OCI-LY3 (cell line): ENCODE results near the gene RALA.
"Not testable (repeated sequence)": the region's sequence is repeated elsewhere in the genome, so short reads cannot be mapped to it uniquely, and the experiment has no call there.

Experiments
- H2AFZ ChIP-seq: fragments of 200-600, 300-600 bp; shearing (Covaris generic); 2 replicates; pipeline ENCODE4 v1.6.0; 2014; ENCODE audit warnings: antibody characterized with exemption, low read depth, low read length
- H3K27ac ChIP-seq: fragments of 200-600, 300-600 bp; sonication (generic); 2 replicates; pipeline ENCODE4 v1.5.1; 2014; ENCODE audit warnings: mild to moderate bottlenecking, low read length, moderate library complexity, mixed read lengths
- H3K27me3 ChIP-seq: fragments of 200-600, 300-600 bp; sonication (generic); 2 replicates; pipeline ENCODE4 v1.6.1; 2014; ENCODE audit warnings: low read depth, low read length, mixed read lengths
- H3K36me3 ChIP-seq: fragments of 200-600, 300-600 bp; sonication (generic); replicated peaks from 2 replicates; pipeline ENCODE3; 2014; ENCODE audit warnings: low read depth, low read length, mixed read lengths
- H3K4me1 ChIP-seq: fragments of 300-600, 200-600 bp; sonication (generic); 2 replicates; pipeline ENCODE4 v1.6.1; 2014; ENCODE audit warnings: low read length, mixed read lengths
- H3K4me2 ChIP-seq: fragments of 200-600, 300-600 bp; sonication (generic); 2 replicates; pipeline ENCODE4 v1.6.1; 2014; ENCODE audit warnings: low read length, mixed read lengths
- H3K4me3 ChIP-seq: fragments of 300-600, 200-600 bp; sonication (generic); 2 replicates; pipeline ENCODE4 v1.5.1; 2014; ENCODE audit warnings: antibody characterized with exemption, mild to moderate bottlenecking, low read length, moderate library complexity
- H3K79me2 ChIP-seq: fragments of 300-600, 200-600 bp; shearing (Covaris generic); 2 replicates; pipeline ENCODE4 v1.6.1; 2014; ENCODE audit warnings: mild to moderate bottlenecking, low read length, mixed read lengths
- H3K9ac ChIP-seq: fragments of 300-600, 200-600 bp; shearing (Covaris generic); 2 replicates; pipeline ENCODE4 v1.6.0; 2014; ENCODE audit warnings: mild to moderate bottlenecking, low read length, moderate library complexity
- H3K9me3 ChIP-seq: fragments of 200-600, 300-600 bp; shearing (Covaris generic); 2 replicates; pipeline ENCODE4 v1.6.1; 2014; ENCODE audit warnings: low read length, mixed read lengths; ENCODE audit not compliant: insufficient read depth
- H4K20me1 ChIP-seq: fragments of 200-600, 300-600 bp; sonication (generic); 2 replicates; pipeline ENCODE4 v1.6.1; 2016; ENCODE audit warnings: low read length, mixed read lengths; ENCODE audit not compliant: insufficient read depth
- EZH2phosphoT487 ChIP-seq: fragments of 200-600 bp; shearing (Covaris generic); IDR thresholded peaks from 2 replicates; pipeline ENCODE4 v1.6.1; 2018; ENCODE audit warnings: antibody characterized with exemption, mixed run types, low read depth
- TF ChIP-seq, protein P1 (sequence below): fragments of 200-600, 300-600 bp; sonication (generic); IDR thresholded peaks from 2 replicates; pipeline ENCODE4 v1.5.1; 2014; ENCODE audit warnings: antibody characterized with exemption, low read length, low read depth

Gene RALA

GRCh38 chr7:39749717-39750116, 126.3 kb downstream of the RALA start:
- Histone ChIP-seq H3K4me3 (no peak overlapping the region), H4K20me1 (0 out of 2 replicates have a peak, but pooled peaks cover 11% of the 10 kb centered on the region), H3K9ac (no peak overlapping the region), H3K27ac (no peak overlapping the region), H3K4me1 (peaks cover 13% of the 10 kb centered on the region), H2AFZ (no peak overlapping the region), H3K9me3 (no peaks in the 10 kb centered on the region), H3K4me2 (no peak overlapping the region), H3K36me3 (peaks cover 3% of the 10 kb centered on the region), H3K79me2 (peaks cover 6% of the 10 kb centered on the region; the same call in 1 of the 2 replicates), H3K27me3 (no peaks in the 10 kb centered on the region)
- TF ChIP-seq EZH2phosphoT487: no peak
- TF ChIP-seq, protein P1, sequence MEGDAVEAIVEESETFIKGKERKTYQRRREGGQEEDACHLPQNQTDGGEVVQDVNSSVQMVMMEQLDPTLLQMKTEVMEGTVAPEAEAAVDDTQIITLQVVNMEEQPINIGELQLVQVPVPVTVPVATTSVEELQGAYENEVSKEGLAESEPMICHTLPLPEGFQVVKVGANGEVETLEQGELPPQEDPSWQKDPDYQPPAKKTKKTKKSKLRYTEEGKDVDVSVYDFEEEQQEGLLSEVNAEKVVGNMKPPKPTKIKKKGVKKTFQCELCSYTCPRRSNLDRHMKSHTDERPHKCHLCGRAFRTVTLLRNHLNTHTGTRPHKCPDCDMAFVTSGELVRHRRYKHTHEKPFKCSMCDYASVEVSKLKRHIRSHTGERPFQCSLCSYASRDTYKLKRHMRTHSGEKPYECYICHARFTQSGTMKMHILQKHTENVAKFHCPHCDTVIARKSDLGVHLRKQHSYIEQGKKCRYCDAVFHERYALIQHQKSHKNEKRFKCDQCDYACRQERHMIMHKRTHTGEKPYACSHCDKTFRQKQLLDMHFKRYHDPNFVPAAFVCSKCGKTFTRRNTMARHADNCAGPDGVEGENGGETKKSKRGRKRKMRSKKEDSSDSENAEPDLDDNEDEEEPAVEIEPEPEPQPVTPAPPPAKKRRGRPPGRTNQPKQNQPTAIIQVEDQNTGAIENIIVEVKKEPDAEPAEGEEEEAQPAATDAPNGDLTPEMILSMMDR: no peak

DNA sequence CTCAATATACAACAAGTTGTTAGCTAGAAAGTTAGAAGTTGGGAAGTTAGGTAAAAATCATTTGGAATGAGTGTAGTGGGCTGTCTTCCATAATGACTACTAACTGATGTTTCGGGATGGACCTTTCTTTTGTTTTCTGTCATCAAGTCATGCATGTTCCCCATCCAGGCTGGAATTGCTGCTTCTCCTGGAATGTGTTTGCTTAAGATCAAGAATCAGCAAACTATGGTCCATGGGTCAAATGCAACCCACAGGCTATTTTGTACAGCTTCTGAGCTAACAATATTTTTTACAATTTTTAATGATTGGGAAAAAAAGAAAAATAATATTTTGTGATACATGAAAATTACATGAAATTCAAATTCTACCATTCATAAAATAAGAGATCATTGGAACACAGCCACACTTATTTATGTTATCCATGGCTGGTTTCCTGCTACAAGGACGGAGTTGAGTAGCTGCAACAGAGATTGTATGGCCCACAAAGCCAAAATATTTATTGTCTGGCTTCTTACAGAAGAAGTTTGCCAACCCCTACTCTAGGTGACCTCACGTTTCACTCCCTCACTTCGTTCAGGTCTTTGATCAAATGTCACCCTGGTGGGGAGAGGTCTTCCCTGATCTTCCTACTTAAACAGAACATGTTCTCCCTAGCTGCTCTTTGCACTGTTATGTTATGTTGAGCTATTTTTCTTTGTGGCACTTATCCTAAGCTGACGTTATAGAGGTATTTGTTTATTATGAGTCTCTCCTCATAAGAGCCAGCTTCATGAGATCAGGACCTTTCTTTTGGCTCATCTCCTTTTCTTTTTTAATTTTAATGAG, 127.1 kb downstream of the RALA start:
- Histone ChIP-seq H3K4me3 (no peak overlapping the region), H3K9ac (no peak overlapping the region), H3K36me3 (peaks cover 3% of the 10 kb centered on the region), H3K9me3 (no peaks in the 10 kb centered on the region), H2AFZ (no peak overlapping the region), H3K79me2 (peaks cover 6% of the 10 kb centered on the region; the same call in 1 of the 2 replicates), H4K20me1 (0 out of 2 replicates have a peak, but pooled peaks cover 5% of the 10 kb centered on the region), H3K4me2 (no peak overlapping the region), H3K27ac (no peak overlapping the region), H3K27me3 (no peaks in the 10 kb centered on the region), H3K4me1 (peaks cover 13% of the 10 kb centered on the region)
- TF ChIP-seq EZH2phosphoT487: no peak
- TF ChIP-seq, protein P1: no peak

- peaks cover 13% of the 10 kb centered on the region for H3K4me1 ChIP-seq
- not testable (repeated sequence) for H3K27me3 ChIP-seq, H3K9ac ChIP-seq, H3K9me3 ChIP-seq, H3K4me3 ChIP-seq, H3K36me3 ChIP-seq, H3K27ac ChIP-seq, H2AFZ ChIP-seq, H3K4me2 ChIP-seq, H3K79me2 ChIP-seq, H4K20me1 ChIP-seq
Observed at GRCh38 chr7:39753237-39753636, 129.9 kb downstream of the RALA start.

GRCh38 chr7:39753823-39754325, 130.5 kb downstream of the RALA start:
- Histone ChIP-seq H3K36me3 (peaks cover 8% of the 10 kb centered on the region), H3K4me2 (no peak overlapping the region), H2AFZ (no peak overlapping the region), H3K79me2 (peaks cover 3% of the 10 kb centered on the region; the same call in 1 of the 2 replicates), H3K9ac (no peak overlapping the region), H3K9me3 (no peaks in the 10 kb centered on the region), H3K4me1 (peaks cover 12% of the 10 kb centered on the region), H3K4me3 (no peak overlapping the region), H3K27ac (no peak overlapping the region), H3K27me3 (no peaks in the 10 kb centered on the region), H4K20me1 (no peaks in the 10 kb centered on the region)
- no peak for TF ChIP-seq EZH2phosphoT487
- TF ChIP-seq, protein P1: no peak
